A549 (cell line): Measurements from ENCODE around the gene ARHGDIA. TPM values are rescaled to one million over a fixed set of nuclear protein-coding genes. Genes with fewer than 3 reads are reported as not detected.

Source experiments
- ATAC-seq, 2 experiments: fragments of 200-7000 bp in 1 of 2; fragments of >200 bp in 1 of 2; cut with Nextera tagmentation in 1 of 2; cut with Tn5 transposase in 1 of 2; 3 replicates each; pipeline versions ENCODE4 v1.8.0 to v1.9.1; 2018 to 2020; ENCODE audit warnings: mild to moderate bottlenecking in 1 of 2, moderate library complexity in 1 of 2
- CTCF ChIA-PET: fragments of 300-600 bp; sonication (Branson Sonifier 250); formaldehyde crosslinking; extraction: SDS; loops from one replicate; lab custom pipeline; 2021; ENCODE audit warnings: antibody characterized with exemption, inconsistent platforms; lab: Yijun Ruan, JAX
- POLR2A ChIA-PET: fragments of 350-600 bp; formaldehyde crosslinking; extraction: SDS; loops from one replicate; lab custom pipeline; 2021; ENCODE audit warnings: antibody characterized with exemption, inconsistent platforms; lab: Yijun Ruan, JAX
- DNase-seq, 2 experiments: peaks; one replicate each; pipeline versions ENCODE4 v3.0.0 to v3.0.0-alpha.2; 2011 to 2016; ENCODE audit warnings: low read depth in 1 of 2, low spot score in 1 of 2
- FAIRE-seq: peaks from 2 replicates; lab custom pipeline; 2011; peaks lifted over from hg19 to GRCh38; lab: Jason Lieb, UNC
- H3K27ac ChIP-seq, 2 experiments: fragments of >200 bp; sonication (Bioruptor Twin); formaldehyde crosslinking; 3 replicates each; pipeline ENCODE4 v1.5.1; 2016 to 2017
- H3K4me1 ChIP-seq: fragments of >200 bp; sonication (Bioruptor Twin); formaldehyde crosslinking; 3 replicates; pipeline ENCODE4 v1.6.1; 2016
- H3K4me2 ChIP-seq: fragments of >200 bp; sonication (Bioruptor Twin); formaldehyde crosslinking; 3 replicates; pipeline ENCODE4 v1.6.1; 2016
- H3K4me3 ChIP-seq: fragments of >200 bp; sonication (Bioruptor Twin); formaldehyde crosslinking; 3 replicates; pipeline ENCODE4 v1.5.1; 2016
- H3K9me3 ChIP-seq: fragments of >200 bp; sonication (Bioruptor Twin); formaldehyde crosslinking; 3 replicates; pipeline ENCODE4 v1.6.1; 2016
- CBX8 ChIP-seq: fragments of 200-600 bp; sonication (generic); IDR thresholded peaks from 2 replicates; pipeline ENCODE4 v1.6.1; 2016
- CTCF ChIP-seq: fragments of >200 bp; sonication (Bioruptor Twin); formaldehyde crosslinking; IDR thresholded peaks from 3 replicates; pipeline ENCODE4 v1.5.1; 2016
- ESRRA ChIP-seq: fragments of 150-350 bp; IDR thresholded peaks from 2 replicates; pipeline ENCODE4 v1.6.1; 2014; ENCODE audit warnings: mild to moderate bottlenecking, low read length, borderline replicate concordance
- FOSB ChIP-seq: fragments of 250-450 bp; sonication (Bioruptor Pico); IDR thresholded peaks from 2 replicates; pipeline ENCODE4 v1.5.0; 2020; ENCODE audit warnings: mild to moderate bottlenecking, moderate library complexity
- HEYL ChIP-seq: fragments of 250-450 bp; sonication (Bioruptor Pico); IDR thresholded peaks from 2 replicates; pipeline ENCODE4 v1.8.0; 2021; ENCODE audit warnings: mild to moderate bottlenecking, moderate library complexity
- JUN ChIP-seq, 2 experiments: fragments of >200 bp; sonication (Bioruptor Twin); formaldehyde crosslinking; IDR thresholded peaks; 2 replicates in 1 of 2; 3 replicates in 1 of 2; pipeline ENCODE4 v1.6.1; 2016 to 2017
- JUNB ChIP-seq: fragments of >200 bp; sonication (Bioruptor Twin); formaldehyde crosslinking; IDR thresholded peaks from 2 replicates; pipeline ENCODE4 v1.6.1; 2016
- KDM1A ChIP-seq: fragments of 200-600 bp; sonication (generic); IDR thresholded peaks from 2 replicates; pipeline ENCODE4 v1.6.1; 2016; ENCODE audit warnings: low read depth, mild to moderate bottlenecking
- POLR2A ChIP-seq: IDR thresholded peaks from 2 replicates; pipeline ENCODE4 v1.6.1; 2012; ENCODE audit warnings: mild to moderate bottlenecking, low read length
- RCOR1 ChIP-seq: fragments of 150-350 bp; IDR thresholded peaks from 2 replicates; pipeline ENCODE4 v1.6.1; 2014; ENCODE audit warnings: antibody characterized with exemption, low read length, low read depth
- RFX5 ChIP-seq: fragments of 450-650 bp; IDR thresholded peaks from 2 replicates; pipeline ENCODE4 v1.7.1; 2014; ENCODE audit warnings: antibody characterized with exemption, mild to moderate bottlenecking, moderate library complexity
- USF2 ChIP-seq: fragments of 450-650 bp; IDR thresholded peaks from 2 replicates; pipeline ENCODE4 v1.6.1; 2014; ENCODE audit warnings: antibody characterized with exemption
- ZFP36 ChIP-seq: fragments of 450-650 bp; IDR thresholded peaks from 2 replicates; pipeline ENCODE4 v1.6.1; 2014; ENCODE audit warnings: borderline replicate concordance; ENCODE audit not compliant: partially characterized antibody
- ZSCAN20 ChIP-seq: fragments of 250-450 bp; sonication (Bioruptor Pico); IDR thresholded peaks from 2 replicates; pipeline ENCODE4 v1.8.0; 2022; ENCODE audit warnings: mild to moderate bottlenecking, moderate library complexity
- WGBS: methylation state at CpG from one replicate; pipeline ENCODE4 v1.1.6; 2017; ENCODE audit errors: missing lambda C conversion rate; 5-methylcytosine and 5-hydroxymethylcytosine counted together
- polyA plus RNA-seq, 4 experiments: library from polyadenylated mRNA; depleted of rRNA in 3 of 4; stranded (reverse); fragments of >200 nt; fragmentation: RNase III in 1 of 4; extraction: RNeasy Plus Mini Kit Qiagen cat#74134 plus additional on column Dnase treatment in 1 of 4; gene quantifications; 2 replicates in 3 of 4; 3 replicates in 1 of 4; pipeline ENCODE4 v1.2.3, GENCODE V29; 2011 to 2017
- TF ChIP-seq, protein P1 (sequence below): IDR thresholded peaks from 2 replicates; pipeline ENCODE4 v1.6.1; 2012

The ARHGDIA gene
- polyA plus RNA-seq, 2 of the 4 experiments (the other 2 are of a cell fraction): 64.0 to 503 TPM

GRCh38 chr17:81842725-81843504 is 28.2 kb downstream of the ARHGDIA start:
- ChIA-PET POLR2A (interaction anchor here (2.0 to 2.3 kb wide), 2 partner anchors 10 to 18 kb away, joined by 5 to 12 read pairs; partner anchors contain the start of genes MCRIP1 and P4HB), CTCF (interaction anchor here (1.1 to 6.0 kb wide), 7 partner anchors 9 to 116 kb away, joined by 3 to 32 read pairs (median 3); partner anchors contain the start of gene PPP1R27)
- no peaks in the 10 kb centered on the region for H3K9me3 ChIP-seq
- H3K4me3 ChIP-seq: no peak overlapping the region
- no peak overlapping the region for H3K27ac ChIP-seq
- H3K4me1 ChIP-seq: no peaks in the 10 kb centered on the region
- TF ChIP-seq JUN (IDR thresholded peaks at IDR 0.05) (peak; percentile 26 to 32; a peak in 1 of 5 replicates), HEYL (CRISPR knock-in tag) (no peak)
- DNase-seq (no peak), ATAC-seq (peak in 1 of 2 experiments; percentile 2; a peak in 1 of 6 replicates), FAIRE-seq (no peak)
- 81% methylated on average over 21 of the region's 21 CpGs for WGBS
- no peak overlapping the region for H3K4me2 ChIP-seq

- Histone ChIP-seq H3K27ac (no peak overlapping the region), H3K4me3 (no peak overlapping the region), H3K9me3 (no peaks in the 10 kb centered on the region), H3K4me1 (no peaks in the 10 kb centered on the region), H3K4me2 (no peak overlapping the region)
- ChIA-PET POLR2A (interaction anchor here (2.0 to 2.3 kb wide), 2 partner anchors 9 to 18 kb away, joined by 5 to 12 read pairs; partner anchors contain the start of genes MCRIP1 and P4HB), CTCF (interaction anchor here (0.6 to 6.0 kb wide), 8 partner anchors 8 to 586 kb away, joined by 3 to 32 read pairs (median 3); partner anchors contain the start of gene PPP1R27)
- TF ChIP-seq RFX5: no peak
- no peak for TF ChIP-seq ESRRA
- TF ChIP-seq ZFP36: no peak
- 0 out of 5 replicates have a peak, but pooled peaks of 1 of the 2 experiments have one; percentile 26 for TF ChIP-seq JUN (IDR thresholded peaks at IDR 0.05)
- DNase-seq (no peak), FAIRE-seq (no peak), ATAC-seq (no peak)
- 90% methylated on average over 11 of the region's 11 CpGs for WGBS
These were observed 28.8 kb downstream of the ARHGDIA start for GRCh38 chr17:81842378-81842724.

- 90% methylated on average over 15 of the region's 15 CpGs for WGBS
- DNase-seq (no peak), FAIRE-seq (no peak), ATAC-seq (no peak)
- no peaks in the 10 kb centered on the region for H3K9me3 ChIP-seq
- TF ChIP-seq ZSCAN20 (CRISPR knock-in tag): no peak
- TF ChIP-seq KDM1A: no peak
- no peak for TF ChIP-seq CTCF
- TF ChIP-seq RFX5: no peak
- no peak for TF ChIP-seq POLR2A
- no peak for TF ChIP-seq FOSB (CRISPR knock-in tag)
- TF ChIP-seq, protein P1, sequence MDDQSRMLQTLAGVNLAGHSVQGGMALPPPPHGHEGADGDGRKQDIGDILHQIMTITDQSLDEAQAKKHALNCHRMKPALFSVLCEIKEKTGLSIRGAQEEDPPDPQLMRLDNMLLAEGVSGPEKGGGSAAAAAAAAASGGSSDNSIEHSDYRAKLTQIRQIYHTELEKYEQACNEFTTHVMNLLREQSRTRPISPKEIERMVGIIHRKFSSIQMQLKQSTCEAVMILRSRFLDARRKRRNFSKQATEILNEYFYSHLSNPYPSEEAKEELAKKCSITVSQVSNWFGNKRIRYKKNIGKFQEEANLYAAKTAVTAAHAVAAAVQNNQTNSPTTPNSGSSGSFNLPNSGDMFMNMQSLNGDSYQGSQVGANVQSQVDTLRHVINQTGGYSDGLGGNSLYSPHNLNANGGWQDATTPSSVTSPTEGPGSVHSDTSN: no peak
- TF ChIP-seq HEYL (CRISPR knock-in tag): no peak
- TF ChIP-seq RCOR1: no peak
- TF ChIP-seq CBX8: no peak
- no peak for TF ChIP-seq USF2
- no peak for TF ChIP-seq JUNB
- no peak overlapping the region for H3K4me3 ChIP-seq
- H3K4me2 ChIP-seq: no peak overlapping the region
- H3K4me1 ChIP-seq: no peaks in the 10 kb centered on the region
- POLR2A ChIA-PET: interaction anchor here (2.0 to 2.3 kb wide), 2 partner anchors 9 to 19 kb away, joined by 5 to 12 read pairs; partner anchors contain the start of genes MCRIP1 and P4HB
- CTCF ChIA-PET: interaction anchor here (0.6 to 6.0 kb wide), 9 partner anchors 11 to 586 kb away, joined by 3 to 32 read pairs (median 3); no protein-coding TSS in a partner anchor
- H3K27ac ChIP-seq: no peak overlapping the region
These were observed 29.3 kb downstream of the ARHGDIA start for GRCh38 chr17:81841866-81842265.
